Endothelial cell (in vitro differentiated cells): Measurements from ENCODE around the gene ILKAP. TPM values are rescaled to one million over a fixed set of nuclear protein-coding genes. Genes with fewer than 3 reads are reported as not detected.

Source experiments
- DNase-seq: peaks from one replicate; pipeline ENCODE4 v3.0.0; 2021; ENCODE audit warnings: low spot score
- H3K27ac Mint-ChIP-seq: one replicate; pipeline ENCODE4 v1.8.0; 2021; ENCODE audit warnings: mixed read lengths, inconsistent platforms; ENCODE audit not compliant: unreplicated experiment
- H3K27me3 Mint-ChIP-seq: one replicate; pipeline ENCODE4 v1.8.0; 2021; ENCODE audit warnings: mild to moderate bottlenecking, moderate library complexity, mixed read lengths, inconsistent platforms; ENCODE audit not compliant: unreplicated experiment
- H3K36me3 Mint-ChIP-seq: one replicate; pipeline ENCODE4 v1.8.0; 2021; ENCODE audit warnings: mild to moderate bottlenecking, low read depth, mixed read lengths, inconsistent platforms; ENCODE audit not compliant: unreplicated experiment
- H3K4me1 Mint-ChIP-seq: one replicate; pipeline ENCODE4 v1.8.0; 2021; ENCODE audit warnings: mild to moderate bottlenecking, mixed read lengths, inconsistent platforms; ENCODE audit not compliant: unreplicated experiment
- H3K4me3 Mint-ChIP-seq: one replicate; pipeline ENCODE4 v1.8.0; 2021; ENCODE audit warnings: mild to moderate bottlenecking, mixed read lengths, inconsistent platforms; ENCODE audit not compliant: unreplicated experiment
- H3K9me3 Mint-ChIP-seq: one replicate; pipeline ENCODE4 v1.8.0; 2021; ENCODE audit warnings: mixed read lengths, inconsistent platforms; ENCODE audit not compliant: unreplicated experiment
- CTCF ChIP-seq: fragments of 200-600 bp; sonication (generic); IDR thresholded peaks from one replicate; pipeline ENCODE4 v1.5.0; 2021; ENCODE audit warnings: antibody characterized with exemption; ENCODE audit not compliant: unreplicated experiment
- total RNA-seq: library from RNA; stranded (reverse); fragmentation: NEBNext Ultra II Directional; extraction: Animal tissue kit (Norgen Biotek cat#: 25700); gene quantifications from one replicate; pipeline ENCODE4 v1.2.1, GENCODE V29; 2021; ENCODE audit not compliant: unreplicated experiment

Gene ILKAP
- total RNA-seq, 1 donor from 2014 or later, result 43.0 TPM

GRCh38 chr2:238250896-238251295 is 47.4 kb upstream of the ILKAP start:
- TF ChIP-seq CTCF, result no peak
- Mint-ChIP-seq H3K27ac (no peak overlapping the region), H3K27me3 (peaks cover 6% of the 10 kb centered on the region), H3K9me3 (no peaks in the 10 kb centered on the region), H3K4me1 (no peaks in the 10 kb centered on the region), H3K4me3 (no peak overlapping the region), H3K36me3 (peaks cover 4% of the 10 kb centered on the region)
- no peak for DNase-seq

GRCh38 chr2:238247841-238248453 is 44.5 kb upstream of the ILKAP start:
- H3K27me3 Mint-ChIP-seq, result peaks cover 4% of the 10 kb centered on the region
- H3K36me3 Mint-ChIP-seq, result peaks cover 10% of the 10 kb centered on the region
- DNase-seq, result no peak
- H3K4me3 Mint-ChIP-seq, result no peak overlapping the region
- H3K4me1 Mint-ChIP-seq, result peaks cover 2% of the 10 kb centered on the region
- H3K27ac Mint-ChIP-seq, result no peak overlapping the region
- TF ChIP-seq CTCF, result no peak
- no peaks in the 10 kb centered on the region for H3K9me3 Mint-ChIP-seq

DNA sequence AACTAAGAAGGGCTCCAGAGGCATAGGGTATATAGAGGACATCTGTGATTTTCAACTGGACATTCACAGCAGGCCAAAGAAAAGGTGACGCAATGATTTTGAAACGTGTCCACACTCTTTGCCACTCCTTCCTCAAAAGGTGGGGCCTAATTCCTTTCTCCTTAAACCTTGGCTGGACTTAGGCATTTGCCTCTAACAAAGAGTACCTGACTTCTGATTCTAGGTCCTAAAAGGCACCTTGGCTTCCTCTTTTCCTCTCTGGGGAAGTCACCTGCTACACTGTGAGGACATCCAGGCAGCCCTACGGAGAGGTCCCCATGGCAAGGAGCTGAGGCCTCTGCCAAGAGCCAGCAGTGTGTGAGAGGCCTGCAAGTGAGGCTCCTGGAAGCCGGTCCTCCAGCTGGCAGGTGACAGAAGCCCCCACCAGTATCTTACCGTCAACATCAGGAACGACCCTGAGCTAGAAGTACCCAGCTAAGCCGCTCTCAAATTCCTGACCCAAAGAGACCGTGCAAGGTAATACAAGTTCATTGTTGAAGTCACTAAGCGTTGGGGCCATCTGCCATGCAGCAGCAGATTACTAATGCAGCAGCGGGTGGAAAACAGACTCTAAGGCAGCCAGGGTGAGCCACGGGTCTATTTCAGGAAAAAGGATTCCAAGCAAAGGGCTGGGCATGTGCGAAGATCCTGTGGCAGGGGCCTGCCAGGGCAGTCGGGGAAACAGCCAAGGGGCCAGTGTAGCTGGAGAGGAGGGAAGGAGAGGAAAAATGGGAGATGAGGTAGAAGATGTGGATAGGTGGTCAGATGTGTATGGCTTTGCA is 43.7 kb upstream of the ILKAP start:
- H3K4me3 Mint-ChIP-seq, result no peak overlapping the region
- TF ChIP-seq CTCF, result no peak
- peaks cover 8% of the 10 kb centered on the region for H3K4me1 Mint-ChIP-seq
- no peak for DNase-seq
- H3K27ac Mint-ChIP-seq, result no peak overlapping the region
- no peaks in the 10 kb centered on the region for H3K9me3 Mint-ChIP-seq
- peaks cover 10% of the 10 kb centered on the region for H3K36me3 Mint-ChIP-seq
- peaks cover 5% of the 10 kb centered on the region for H3K27me3 Mint-ChIP-seq

DNA sequence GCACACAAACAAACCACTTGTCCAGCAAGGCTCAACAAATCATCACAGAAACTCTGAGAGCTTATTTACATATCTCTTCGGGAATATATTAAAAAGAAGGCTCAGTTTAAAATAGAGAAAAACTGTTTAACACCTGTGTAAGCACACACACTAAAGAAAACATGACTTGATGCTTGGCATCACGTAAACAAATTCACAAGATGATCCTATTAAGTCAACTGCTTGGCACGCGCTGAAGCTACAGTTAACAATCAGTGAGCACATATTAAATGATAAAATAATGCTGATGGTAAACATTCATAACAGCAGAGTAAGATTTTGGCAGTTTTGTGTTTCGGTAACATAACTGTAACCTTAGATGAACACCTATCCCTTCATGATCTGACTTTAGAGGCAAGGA is 40.7 kb upstream of the ILKAP start:
- H3K27ac Mint-ChIP-seq, result no peak overlapping the region
- DNase-seq, result no peak
- H3K9me3 Mint-ChIP-seq, result no peaks in the 10 kb centered on the region
- H3K36me3 Mint-ChIP-seq, result peaks cover 14% of the 10 kb centered on the region
- H3K4me3 Mint-ChIP-seq, result no peak overlapping the region
- H3K27me3 Mint-ChIP-seq, result peaks cover 12% of the 10 kb centered on the region
- H3K4me1 Mint-ChIP-seq, result peaks cover 11% of the 10 kb centered on the region
- no peak for TF ChIP-seq CTCF

- H3K27ac Mint-ChIP-seq, result no peak overlapping the region
- H3K4me1 Mint-ChIP-seq, result peaks cover 11% of the 10 kb centered on the region
- H3K4me3 Mint-ChIP-seq, result no peak overlapping the region
- no peaks in the 10 kb centered on the region for H3K9me3 Mint-ChIP-seq
- DNase-seq, result no peak
- H3K36me3 Mint-ChIP-seq, result peaks cover 14% of the 10 kb centered on the region
- H3K27me3 Mint-ChIP-seq, result peaks cover 12% of the 10 kb centered on the region
- no peak for TF ChIP-seq CTCF
These were observed 40.1 kb upstream of the ILKAP start for GRCh38 chr2:238243496-238244076.
